Measurements from ENCODE around the gene MESP1.
A peak's percentile ranks its signal among the peaks of the same experiment; 100 is the strongest.

The MESP1 gene

DNA sequence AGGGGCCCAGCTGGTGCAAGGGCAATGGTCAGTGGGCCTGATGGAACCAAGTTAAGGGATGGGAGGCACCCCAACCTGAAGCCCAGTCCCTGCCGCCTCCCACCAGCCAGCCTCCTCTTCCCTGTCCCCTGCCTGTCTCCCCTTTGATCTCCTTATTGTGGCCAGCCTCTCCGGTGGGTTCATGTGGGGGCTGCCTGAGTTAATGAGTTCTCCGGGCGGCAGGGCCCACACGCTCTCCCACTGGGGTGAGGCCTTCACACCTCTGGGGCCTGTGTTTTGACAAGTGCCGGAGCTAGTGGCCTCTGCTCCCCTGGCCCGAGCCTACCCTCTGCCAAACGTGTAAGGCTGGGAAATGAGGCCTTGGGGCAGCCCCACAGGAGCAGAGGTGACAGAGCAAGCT lies 7.2 kb upstream of the MESP1 start:
- no peak for DNase-seq (ENCODE audit: low spot score)

GRCh38 chr15:89756897-89757296 lies 5.8 kb upstream of the MESP1 start:
- no peak for DNase-seq (ENCODE audit: low spot score)

DNA sequence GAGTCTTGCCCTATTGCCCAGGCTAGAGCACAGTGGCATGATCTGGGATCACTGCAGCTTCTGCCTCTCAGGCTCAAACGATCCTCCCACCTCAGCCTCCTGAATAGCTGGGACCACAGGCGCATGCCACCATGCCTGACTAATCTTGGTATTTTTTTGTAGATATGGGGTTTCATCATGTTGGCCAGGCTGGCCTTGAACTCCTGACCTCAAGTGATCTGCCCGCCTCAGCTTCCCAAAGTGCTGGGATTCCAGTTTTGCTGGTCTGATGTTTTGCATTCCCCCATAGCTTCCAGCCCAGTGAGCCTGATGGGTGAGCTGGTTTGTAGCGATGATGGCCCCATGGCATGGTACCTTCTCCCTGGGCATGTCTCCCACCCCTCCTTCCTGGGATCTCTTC lies 4.7 kb upstream of the MESP1 start:
- DNase-seq (ENCODE audit: low spot score) = no peak

- DNase-seq (ENCODE audit: low spot score) = no peak
Observed at GRCh38 chr15:89754361-89755154, 3.5 kb upstream of the MESP1 start.

DNA sequence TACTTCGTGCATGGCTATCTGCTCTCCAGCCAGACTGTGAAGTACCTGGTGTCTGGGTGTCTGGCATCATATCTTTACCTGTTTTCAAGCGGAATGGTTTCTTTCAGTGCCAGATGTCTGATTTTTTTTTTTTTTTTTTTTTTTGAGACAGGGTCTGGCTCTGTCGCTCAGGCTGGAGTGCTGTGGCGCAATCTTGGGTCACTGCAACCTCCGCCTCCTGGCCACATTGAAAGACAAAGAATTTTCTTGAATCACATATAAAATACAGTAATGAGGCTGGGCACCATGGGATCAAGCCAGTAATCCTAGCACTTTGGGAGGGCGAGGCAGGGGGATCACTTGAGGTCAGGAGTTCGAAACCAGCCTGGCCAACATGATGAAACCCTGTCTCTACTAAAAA lies 2.8 kb upstream of the MESP1 start:
- DNase-seq (ENCODE audit: low spot score) = no peak

DNA sequence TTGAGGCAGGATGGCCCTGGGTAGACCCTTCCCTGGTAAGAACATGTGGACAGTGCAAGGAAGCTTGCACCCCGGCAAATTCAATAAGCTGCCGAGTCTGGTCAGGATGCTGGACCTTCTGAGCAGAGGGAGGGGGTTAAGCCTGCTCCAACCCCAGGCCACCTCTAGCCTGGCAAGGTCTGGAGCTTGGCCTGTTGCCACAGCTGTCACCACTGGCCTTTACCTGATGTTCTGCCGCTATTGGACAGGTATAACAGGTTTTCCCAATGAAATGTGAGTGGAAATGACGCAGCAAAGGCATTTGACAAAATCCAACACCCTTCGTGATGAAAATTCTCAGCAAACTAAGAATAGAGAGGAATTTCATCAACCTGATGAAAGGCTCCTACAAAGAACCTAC lies 699 bp upstream of the MESP1 start:
- no peak for DNase-seq (ENCODE audit: low spot score)

DNA sequence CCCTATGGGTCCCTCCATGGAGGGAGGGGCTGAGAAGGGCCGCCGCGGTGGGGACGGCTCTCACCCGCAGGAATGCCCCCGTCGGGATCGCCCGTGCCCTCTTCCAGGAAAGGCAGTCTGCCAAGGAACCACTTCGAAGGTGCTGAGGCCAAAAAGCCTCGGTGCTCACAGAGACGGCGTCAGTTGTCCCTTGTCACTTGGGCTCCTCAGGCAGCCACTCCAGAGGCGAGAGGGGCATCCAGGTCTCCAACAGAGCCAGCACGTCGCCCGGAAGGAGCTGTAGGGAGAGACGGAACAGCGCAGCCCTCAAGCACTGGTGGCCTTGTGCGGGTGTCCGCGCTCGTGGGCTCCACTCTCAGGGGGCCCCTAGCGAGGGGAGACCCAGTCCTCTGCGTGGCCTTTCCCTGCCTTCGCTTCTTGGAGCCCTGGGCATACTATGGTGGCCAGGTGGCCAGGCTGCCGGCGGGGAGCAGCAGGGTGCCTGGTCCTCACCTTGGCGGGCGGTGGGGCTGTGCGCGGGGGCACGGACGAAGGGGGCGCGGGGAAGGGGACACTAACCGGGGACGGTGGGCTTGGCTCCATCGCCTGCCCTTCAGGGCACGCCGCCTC lies 994 bp downstream of the MESP1 start:
- no peak for DNase-seq (ENCODE audit: low spot score)

DNA sequence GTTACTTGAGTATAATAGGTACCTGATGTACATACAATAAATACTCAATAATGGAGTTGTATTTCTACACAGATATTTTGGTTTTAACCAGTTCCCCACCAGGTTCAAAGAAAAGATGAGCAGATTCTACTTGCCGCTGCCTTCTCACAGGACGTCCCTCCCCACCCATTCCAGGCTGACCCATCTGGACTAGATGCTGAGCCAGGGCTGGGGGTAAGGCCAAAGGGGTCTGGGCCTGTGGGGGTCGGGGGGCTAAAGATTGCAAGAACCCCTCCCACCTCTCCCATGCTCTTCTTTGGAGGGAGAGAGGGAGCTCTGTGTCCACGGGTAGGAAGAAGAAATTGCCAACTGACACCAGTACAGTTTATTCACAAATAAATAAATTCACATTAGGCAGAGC lies 1.5 kb downstream of the MESP1 start:
- no peak for DNase-seq (ENCODE audit: low spot score)

GRCh38 chr15:89749054-89749453 lies 2.0 kb downstream of the MESP1 start:
- no peak for DNase-seq (ENCODE audit: low spot score)

- no peak for DNase-seq (ENCODE audit: low spot score)
Observed at GRCh38 chr15:89747708-89748682, 3.1 kb downstream of the MESP1 start.

- DNase-seq (ENCODE audit: low spot score) = no peak
Observed at GRCh38 chr15:89746386-89746780, 4.7 kb downstream of the MESP1 start.

DNA sequence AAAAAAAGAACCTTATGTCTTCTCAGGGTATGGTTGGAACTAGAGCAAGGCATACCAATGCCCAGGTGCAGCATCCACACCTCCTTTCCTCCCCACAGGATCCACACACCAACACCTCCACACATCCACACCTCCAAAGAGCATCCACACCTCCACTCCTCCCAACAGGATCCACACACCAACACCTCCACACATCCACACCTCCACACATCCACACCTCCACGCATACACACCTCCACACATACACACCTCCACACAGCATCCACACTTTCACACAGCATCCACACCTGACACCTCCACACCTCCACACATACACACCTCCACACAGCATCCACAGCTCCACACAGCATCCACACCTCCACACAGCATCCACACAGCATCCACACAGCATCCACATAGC lies 5.3 kb downstream of the MESP1 start:
- DNase-seq (ENCODE audit: low spot score) = no peak

DNA sequence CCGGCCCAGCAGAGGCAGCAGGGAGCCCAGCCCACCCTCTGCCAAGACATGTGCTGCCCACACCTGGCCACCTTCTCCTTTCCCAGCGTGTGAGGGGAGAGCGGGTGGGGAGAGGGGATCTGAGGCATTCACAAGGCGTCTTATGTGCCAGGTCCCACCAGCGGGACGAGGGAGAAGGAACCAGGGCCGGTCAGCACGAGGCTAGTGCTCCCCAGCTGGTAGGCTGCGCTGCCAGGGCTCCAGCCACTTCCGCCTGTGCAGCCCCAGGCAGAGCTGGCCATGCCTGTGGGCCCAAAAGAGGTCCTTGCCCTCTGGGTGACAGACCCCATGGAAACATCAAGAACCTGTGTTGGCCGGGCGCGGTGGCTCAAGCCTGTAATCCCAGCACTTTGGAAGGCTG lies 5.9 kb downstream of the MESP1 start:
- no peak for DNase-seq (ENCODE audit: low spot score)

GRCh38 chr15:89743594-89743993 lies 7.5 kb downstream of the MESP1 start:
- DNase-seq (ENCODE audit: low spot score) = no peak

DNA sequence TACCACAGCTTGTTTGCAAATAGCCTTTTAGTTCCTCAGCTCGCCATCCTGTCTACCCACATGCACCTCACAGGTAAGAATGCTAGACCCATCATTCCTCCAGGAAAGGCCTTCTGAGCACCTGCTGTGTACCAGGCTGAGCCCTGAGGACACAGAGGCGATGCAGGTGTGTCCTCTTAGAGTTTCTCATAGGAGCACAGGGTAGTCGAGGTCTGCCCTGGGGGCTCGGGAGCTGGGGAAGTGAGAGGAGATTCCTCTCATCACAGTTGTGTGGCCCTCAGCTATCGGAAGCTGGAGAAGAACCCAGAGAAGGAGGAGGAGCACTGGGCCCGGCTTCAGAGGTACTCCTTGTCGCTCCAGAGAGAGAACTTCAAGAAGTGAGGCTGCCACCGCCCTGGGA lies 8.0 kb downstream of the MESP1 start:
- no peak for DNase-seq (ENCODE audit: low spot score)

DNA sequence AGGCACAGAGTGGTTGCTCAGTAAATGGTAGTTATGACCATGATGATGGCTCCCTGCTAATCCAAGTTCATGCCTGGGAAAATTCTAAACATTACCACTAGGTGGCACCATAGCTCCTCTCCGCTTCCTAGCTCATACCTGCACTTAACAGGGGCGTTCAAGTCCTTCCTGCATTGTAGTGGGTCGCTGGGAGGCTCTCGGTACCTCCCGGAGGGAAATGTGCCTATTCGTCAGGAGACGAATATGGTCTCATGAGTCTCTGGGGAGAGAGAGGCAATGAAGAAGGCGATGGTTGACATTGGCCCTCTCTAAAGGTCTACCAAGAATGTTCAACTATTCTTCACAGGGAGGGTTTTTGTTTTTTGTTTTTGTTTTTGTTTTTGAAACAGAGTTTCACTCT lies 10.9 kb downstream of the MESP1 start:
- DNase-seq (ENCODE audit: low spot score) = peak; percentile 76

- no peak for DNase-seq (ENCODE audit: low spot score)
Observed at GRCh38 chr15:89735773-89736172, 15.3 kb downstream of the MESP1 start.

GRCh38 chr15:89732451-89733172 lies 18.4 kb downstream of the MESP1 start:
- DNase-seq (ENCODE audit: low spot score) = no peak

DNA sequence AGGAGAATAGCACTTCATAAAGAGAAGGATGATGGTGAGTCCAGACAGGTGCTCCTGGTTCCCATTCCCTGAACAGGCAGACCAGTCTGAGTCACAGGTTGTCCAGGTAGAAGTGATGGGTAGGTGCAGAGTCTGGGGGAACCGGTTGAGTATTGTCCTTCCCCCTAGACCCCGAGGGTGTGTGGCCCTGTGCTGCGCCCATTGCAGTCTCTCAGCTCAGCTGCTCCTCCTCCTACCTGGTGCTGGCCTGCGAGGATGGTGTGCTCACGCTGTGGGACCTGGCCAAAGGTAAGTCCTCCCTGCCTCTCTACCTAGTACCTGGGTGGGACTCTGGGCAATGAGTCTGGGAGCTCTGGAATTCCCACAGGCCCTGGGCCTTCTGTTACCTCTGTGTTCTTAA lies 19.8 kb downstream of the MESP1 start:
- DNase-seq (ENCODE audit: low spot score) = no peak

DNA sequence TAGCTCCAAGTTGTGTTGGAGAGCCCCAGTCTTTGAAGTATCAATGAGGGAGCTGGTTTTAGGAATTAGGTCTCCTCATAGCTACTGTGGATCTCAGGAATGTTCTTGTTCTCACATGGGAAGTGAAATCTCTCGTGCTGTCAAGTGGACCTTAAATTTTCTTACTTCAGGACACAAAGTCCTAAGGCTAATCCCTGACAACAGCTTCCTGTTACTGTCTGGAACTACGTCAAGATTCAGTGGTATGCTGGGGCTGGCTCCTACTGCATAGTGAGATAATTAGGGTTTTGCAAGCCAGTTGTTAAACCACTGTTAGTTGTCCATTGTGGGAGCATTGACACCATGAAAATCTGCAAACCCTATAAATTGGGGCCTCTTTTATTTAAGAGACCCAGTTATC lies 22.8 kb downstream of the MESP1 start:
- no peak for DNase-seq (ENCODE audit: low spot score)

DNA sequence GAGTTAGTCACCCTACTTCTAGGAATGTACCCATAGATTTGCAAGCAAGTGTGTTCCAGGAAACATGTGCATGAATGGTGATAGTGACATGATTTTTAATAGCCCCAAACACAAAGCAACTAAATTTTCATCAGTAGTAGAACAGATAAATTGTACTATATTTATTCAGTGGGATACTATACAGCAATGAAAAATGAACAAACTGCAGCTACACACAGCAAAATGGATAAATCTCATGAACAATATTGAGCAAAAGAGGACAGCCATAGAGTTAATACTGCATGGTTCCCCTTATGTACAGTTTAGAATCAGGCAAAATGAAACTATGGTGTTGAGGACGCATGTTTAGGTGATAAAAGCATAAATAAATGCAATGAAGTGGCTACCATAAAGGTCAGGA lies 26.0 kb downstream of the MESP1 start:
- no peak for DNase-seq (ENCODE audit: low spot score)

GRCh38 chr15:89724621-89725020 lies 26.4 kb downstream of the MESP1 start:
- no peak for DNase-seq (ENCODE audit: low spot score)
